Osteoblast (primary cell): Measurements from ENCODE around the gene ZNF189. TPM values are rescaled to one million over a fixed set of nuclear protein-coding genes. Genes with fewer than 3 reads are reported as not detected.

Experiments used
- DNase-seq: peaks from one replicate; pipeline ENCODE4 v3.0.0; 2011; ENCODE audit warnings: low spot score, mixed read lengths; ENCODE audit not compliant: insufficient read length; ENCODE audit errors: missing footprints
- H2AFZ ChIP-seq: 2 replicates; pipeline ENCODE4 v1.6.0; 2011; ENCODE audit warnings: mild to moderate bottlenecking, low read length
- H3K27ac ChIP-seq: 2 replicates; pipeline ENCODE4 v1.5.1; 2011; ENCODE audit warnings: mild to moderate bottlenecking, low read depth, low read length, moderate library complexity
- H3K27me3 ChIP-seq: 2 replicates; pipeline ENCODE4 v1.6.0; 2012; ENCODE audit warnings: mild to moderate bottlenecking, control low read depth, inconsistent platforms, low read length, moderate library complexity; ENCODE audit not compliant: insufficient read depth
- H3K36me3 ChIP-seq: 2 replicates; pipeline ENCODE4 v1.5.1; 2011; ENCODE audit warnings: mild to moderate bottlenecking, low read length, control low read depth, moderate library complexity; ENCODE audit not compliant: insufficient read depth
- H3K4me1 ChIP-seq: 2 replicates; pipeline ENCODE4 v1.5.1; 2011; ENCODE audit warnings: mild to moderate bottlenecking, low read length, control low read depth, moderate library complexity; ENCODE audit not compliant: insufficient read depth
- H3K4me2 ChIP-seq: 2 replicates; pipeline ENCODE4 v1.6.0; 2011; ENCODE audit warnings: mild to moderate bottlenecking, low read length; ENCODE audit not compliant: insufficient read depth
- H3K4me3 ChIP-seq: fragments of 200-600 bp; sonication (generic); 3 replicates; pipeline ENCODE4 v1.5.1; 2012; ENCODE audit warnings: mild to moderate bottlenecking, low read length, inconsistent platforms; ENCODE audit not compliant: insufficient read depth
- H3K79me2 ChIP-seq: 2 replicates; pipeline ENCODE4 v1.6.0; 2012; ENCODE audit warnings: mild to moderate bottlenecking, low read length, control low read depth, inconsistent platforms; ENCODE audit not compliant: insufficient read depth
- H3K9me3 ChIP-seq: 2 replicates; pipeline ENCODE4 v1.5.1; 2011; ENCODE audit warnings: low read depth, low read length, control low read depth
- H4K20me1 ChIP-seq: 2 replicates; pipeline ENCODE4 v1.6.0; 2012; ENCODE audit warnings: mild to moderate bottlenecking, low read length, control low read depth; ENCODE audit not compliant: insufficient read depth
- CTCF ChIP-seq: IDR thresholded peaks from 2 replicates; pipeline ENCODE4 v1.5.1; 2011; ENCODE audit warnings: mild to moderate bottlenecking, low read depth, low read length, moderate library complexity; ENCODE audit errors: extremely low read depth
- total RNA-seq: library from RNA; depleted of rRNA; stranded (reverse); fragments of >200 nt; gene quantifications from 2 replicates; pipeline ENCODE4 v1.2.3, GENCODE V29; 2012

Gene ZNF189
- total RNA-seq, 1 donor: 17.7 TPM

DNA sequence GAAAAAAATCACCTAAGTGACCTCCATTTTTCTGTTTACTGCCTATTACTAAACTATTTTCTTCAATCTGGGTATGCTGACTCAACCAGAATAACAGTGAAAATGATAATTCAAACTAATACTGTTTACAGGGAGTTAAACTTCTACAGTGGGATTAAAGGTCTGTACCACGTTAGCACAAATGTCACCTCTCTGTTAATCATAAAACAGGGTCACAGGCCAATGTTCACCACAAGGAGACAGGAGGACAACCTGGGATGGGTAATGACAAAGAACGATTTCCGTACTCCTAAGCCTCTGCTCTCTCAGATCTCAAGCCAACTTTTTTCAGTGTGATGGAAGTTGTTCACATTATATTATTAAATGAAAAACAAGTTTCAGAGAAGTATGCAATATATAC lies 34.6 kb downstream of the ZNF189 start:
- DNase-seq: no peak
- Histone ChIP-seq H3K27ac (no peak overlapping the region), H3K9me3 (no peaks in the 10 kb centered on the region), H3K79me2 (no peaks in the 10 kb centered on the region), H3K4me1 (no peaks in the 10 kb centered on the region), H4K20me1 (no peaks in the 10 kb centered on the region), H3K27me3 (no peaks in the 10 kb centered on the region), H3K36me3 (no peaks in the 10 kb centered on the region), H2AFZ (no peak overlapping the region), H3K4me3 (no peak overlapping the region), H3K4me2 (no peak overlapping the region)
- no peak for TF ChIP-seq CTCF

DNA sequence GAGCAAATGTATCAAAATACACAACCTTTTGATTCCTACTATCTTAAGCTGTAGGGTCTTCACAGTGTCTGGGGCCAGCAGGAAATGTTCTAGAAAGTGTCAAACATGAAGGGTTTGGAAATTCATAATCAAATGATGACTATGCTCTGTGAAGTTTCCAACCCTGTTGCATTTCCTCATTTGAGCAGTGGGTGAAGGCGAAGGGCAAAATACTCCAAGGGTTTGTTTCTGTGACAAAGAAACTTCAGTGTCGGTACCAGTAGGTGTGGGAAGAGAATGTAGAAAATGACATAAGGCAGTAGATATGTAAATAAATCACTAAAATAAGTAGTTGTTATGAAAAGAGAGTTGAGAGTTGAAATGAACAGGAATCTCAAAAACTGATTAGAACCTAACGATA lies 36.3 kb downstream of the ZNF189 start:
- H3K27me3 ChIP-seq: no peaks in the 10 kb centered on the region
- H3K36me3 ChIP-seq: no peaks in the 10 kb centered on the region
- TF ChIP-seq CTCF: no peak
- H3K27ac ChIP-seq: no peak overlapping the region
- DNase-seq: no peak
- no peak overlapping the region for H2AFZ ChIP-seq
- H3K9me3 ChIP-seq: no peaks in the 10 kb centered on the region
- no peaks in the 10 kb centered on the region for H3K4me1 ChIP-seq
- H3K4me2 ChIP-seq: no peak overlapping the region
- no peaks in the 10 kb centered on the region for H3K79me2 ChIP-seq
- no peak overlapping the region for H3K4me3 ChIP-seq
- H4K20me1 ChIP-seq: no peaks in the 10 kb centered on the region

- H3K27ac ChIP-seq: no peak within 1 kb of the TSS
- no peaks in the 10 kb centered on the region for H3K36me3 ChIP-seq
- H4K20me1 ChIP-seq: no peaks in the 10 kb centered on the region
- H3K4me1 ChIP-seq: no peaks in the 10 kb centered on the region
- H3K4me3 ChIP-seq: no peak within 1 kb of the TSS
- no peaks in the 10 kb centered on the region for H3K9me3 ChIP-seq
- H3K79me2 ChIP-seq: no peaks in the 10 kb centered on the region
- H3K4me2 ChIP-seq: no peak within 1 kb of the TSS
- no peak for TF ChIP-seq CTCF
- no peak for DNase-seq
- H2AFZ ChIP-seq: no peak within 1 kb of the TSS
- H3K27me3 ChIP-seq: no peaks in the 10 kb centered on the region
Measured at GRCh38 chr9:101435601-101436079, 37.0 kb downstream of the ZNF189 start, which contains the start of gene ALDOB. TSS of gene ALDOB (minus strand) at chr9:101435774. CDS start at chr9:101430887, 4,887 bp downstream.

- no peak for DNase-seq
- H3K27me3 ChIP-seq: no peaks in the 10 kb centered on the region
- no peaks in the 10 kb centered on the region for H3K4me1 ChIP-seq
- no peak for TF ChIP-seq CTCF
- no peaks in the 10 kb centered on the region for H4K20me1 ChIP-seq
- H3K36me3 ChIP-seq: no peaks in the 10 kb centered on the region
- no peaks in the 10 kb centered on the region for H3K9me3 ChIP-seq
- no peak overlapping the region for H3K4me2 ChIP-seq
- H3K79me2 ChIP-seq: no peaks in the 10 kb centered on the region
- no peak overlapping the region for H3K4me3 ChIP-seq
- H2AFZ ChIP-seq: no peak overlapping the region
- H3K27ac ChIP-seq: no peak overlapping the region
Measured at GRCh38 chr9:101437806-101438232, 39.2 kb downstream of the ZNF189 start.
